GM19395 (cell line): Measurements from ENCODE around the gene HIVEP2.

ENCODE experiments used
- ATAC-seq: cut with Tn5 transposase; IDR thresholded peaks from one replicate; pipeline ENCODE4 v1.9.1; 2021; ENCODE audit warnings: mild to moderate bottlenecking, moderate library complexity; ENCODE audit not compliant: unreplicated experiment

The HIVEP2 gene

GRCh38 chr6:142867988-142868812 is 76.8 kb downstream of the HIVEP2 start:
- ATAC-seq, result peak; percentile 57

- ATAC-seq, result no peak
Measured at GRCh38 chr6:142867355-142867801, 77.6 kb downstream of the HIVEP2 start.

GRCh38 chr6:142863981-142864380 is 81.0 kb downstream of the HIVEP2 start:
- no peak for ATAC-seq

GRCh38 chr6:142861711-142862110 is 83.3 kb downstream of the HIVEP2 start:
- no peak for ATAC-seq

GRCh38 chr6:142860498-142860897 is 84.5 kb downstream of the HIVEP2 start:
- ATAC-seq, result no peak

- peak; percentile 23 for ATAC-seq
Measured at GRCh38 chr6:142857796-142858555, 87.0 kb downstream of the HIVEP2 start.

- peak; percentile 53 for ATAC-seq
Measured at GRCh38 chr6:142857233-142857761, 87.7 kb downstream of the HIVEP2 start.

- peak; percentile 69 for ATAC-seq
Measured at GRCh38 chr6:142856624-142857232, 88.2 kb downstream of the HIVEP2 start.

GRCh38 chr6:142855893-142856623 is 88.9 kb downstream of the HIVEP2 start:
- peak; percentile 23 for ATAC-seq

- ATAC-seq, result no peak
Measured at GRCh38 chr6:142854589-142855488, 90.1 kb downstream of the HIVEP2 start.

- no peak for ATAC-seq
Measured at GRCh38 chr6:142853244-142854180, 91.5 kb downstream of the HIVEP2 start.

- no peak for ATAC-seq
Measured at GRCh38 chr6:142851601-142852000, 93.4 kb downstream of the HIVEP2 start.

- ATAC-seq, result no peak
Measured at GRCh38 chr6:142850679-142851423, 94.1 kb downstream of the HIVEP2 start.

GRCh38 chr6:142848976-142849375 is 96.0 kb downstream of the HIVEP2 start:
- no peak for ATAC-seq

- no peak for ATAC-seq
Measured at GRCh38 chr6:142848156-142848555, 96.8 kb downstream of the HIVEP2 start.

- ATAC-seq, result no peak
Measured at GRCh38 chr6:142846883-142847287, 98.1 kb downstream of the HIVEP2 start.

- no peak for ATAC-seq
Measured at GRCh38 chr6:142846459-142846831, 98.5 kb downstream of the HIVEP2 start.
